Endothelial cell (in vitro differentiated cells): Measurements from ENCODE around the gene KIF3B. TPM values are rescaled to one million over a fixed set of nuclear protein-coding genes. Genes with fewer than 3 reads are reported as not detected.

Source experiments
- DNase-seq: peaks from one replicate; pipeline ENCODE4 v3.0.0; 2021; ENCODE audit warnings: low spot score
- H3K27ac Mint-ChIP-seq: one replicate; pipeline ENCODE4 v1.8.0; 2021; ENCODE audit warnings: mixed read lengths, inconsistent platforms; ENCODE audit not compliant: unreplicated experiment
- H3K27me3 Mint-ChIP-seq: one replicate; pipeline ENCODE4 v1.8.0; 2021; ENCODE audit warnings: mild to moderate bottlenecking, moderate library complexity, mixed read lengths, inconsistent platforms; ENCODE audit not compliant: unreplicated experiment
- H3K36me3 Mint-ChIP-seq: one replicate; pipeline ENCODE4 v1.8.0; 2021; ENCODE audit warnings: mild to moderate bottlenecking, low read depth, mixed read lengths, inconsistent platforms; ENCODE audit not compliant: unreplicated experiment
- H3K4me1 Mint-ChIP-seq: one replicate; pipeline ENCODE4 v1.8.0; 2021; ENCODE audit warnings: mild to moderate bottlenecking, mixed read lengths, inconsistent platforms; ENCODE audit not compliant: unreplicated experiment
- H3K4me3 Mint-ChIP-seq: one replicate; pipeline ENCODE4 v1.8.0; 2021; ENCODE audit warnings: mild to moderate bottlenecking, mixed read lengths, inconsistent platforms; ENCODE audit not compliant: unreplicated experiment
- H3K9me3 Mint-ChIP-seq: one replicate; pipeline ENCODE4 v1.8.0; 2021; ENCODE audit warnings: mixed read lengths, inconsistent platforms; ENCODE audit not compliant: unreplicated experiment
- total RNA-seq: library from RNA; stranded (reverse); fragmentation: NEBNext Ultra II Directional; extraction: Animal tissue kit (Norgen Biotek cat#: 25700); gene quantifications from one replicate; pipeline ENCODE4 v1.2.1, GENCODE V29; 2021; ENCODE audit not compliant: unreplicated experiment
- TF ChIP-seq, protein P1 (sequence below): fragments of 200-600 bp; sonication (generic); IDR thresholded peaks from one replicate; pipeline ENCODE4 v1.5.0; 2021; ENCODE audit warnings: antibody characterized with exemption; ENCODE audit not compliant: unreplicated experiment

The KIF3B gene
- total RNA-seq, 1 donor from 2014 or later: 34.7 TPM

DNA sequence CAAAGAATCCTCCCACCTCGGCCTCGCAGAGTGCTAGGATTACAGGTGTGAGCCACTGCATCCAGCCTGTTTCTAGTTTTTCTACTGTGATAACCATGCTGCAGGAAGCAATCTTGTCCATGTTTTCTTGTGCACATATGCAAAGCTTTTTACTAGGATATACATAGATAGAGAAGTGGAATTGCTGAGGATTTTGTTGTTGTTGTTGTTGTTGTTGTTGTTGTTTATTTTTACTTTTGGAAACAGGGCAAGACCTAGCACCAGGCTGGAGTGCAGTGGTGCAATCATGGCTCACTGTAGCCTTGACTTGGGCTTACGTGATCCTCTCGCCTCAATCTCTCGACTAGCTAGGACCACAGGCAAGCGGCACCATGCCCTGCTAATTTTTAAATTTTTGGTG lies 23.2 kb downstream of the KIF3B start:
- Mint-ChIP-seq H3K4me1 (peaks cover 2% of the 10 kb centered on the region), H3K27ac (no peak overlapping the region), H3K4me3 (no peak overlapping the region), H3K9me3 (no peaks in the 10 kb centered on the region), H3K27me3 (peaks cover 5% of the 10 kb centered on the region), H3K36me3 (peaks cover 4% of the 10 kb centered on the region)
- TF ChIP-seq, protein P1, sequence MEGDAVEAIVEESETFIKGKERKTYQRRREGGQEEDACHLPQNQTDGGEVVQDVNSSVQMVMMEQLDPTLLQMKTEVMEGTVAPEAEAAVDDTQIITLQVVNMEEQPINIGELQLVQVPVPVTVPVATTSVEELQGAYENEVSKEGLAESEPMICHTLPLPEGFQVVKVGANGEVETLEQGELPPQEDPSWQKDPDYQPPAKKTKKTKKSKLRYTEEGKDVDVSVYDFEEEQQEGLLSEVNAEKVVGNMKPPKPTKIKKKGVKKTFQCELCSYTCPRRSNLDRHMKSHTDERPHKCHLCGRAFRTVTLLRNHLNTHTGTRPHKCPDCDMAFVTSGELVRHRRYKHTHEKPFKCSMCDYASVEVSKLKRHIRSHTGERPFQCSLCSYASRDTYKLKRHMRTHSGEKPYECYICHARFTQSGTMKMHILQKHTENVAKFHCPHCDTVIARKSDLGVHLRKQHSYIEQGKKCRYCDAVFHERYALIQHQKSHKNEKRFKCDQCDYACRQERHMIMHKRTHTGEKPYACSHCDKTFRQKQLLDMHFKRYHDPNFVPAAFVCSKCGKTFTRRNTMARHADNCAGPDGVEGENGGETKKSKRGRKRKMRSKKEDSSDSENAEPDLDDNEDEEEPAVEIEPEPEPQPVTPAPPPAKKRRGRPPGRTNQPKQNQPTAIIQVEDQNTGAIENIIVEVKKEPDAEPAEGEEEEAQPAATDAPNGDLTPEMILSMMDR: no peak
- no peak for DNase-seq

DNA sequence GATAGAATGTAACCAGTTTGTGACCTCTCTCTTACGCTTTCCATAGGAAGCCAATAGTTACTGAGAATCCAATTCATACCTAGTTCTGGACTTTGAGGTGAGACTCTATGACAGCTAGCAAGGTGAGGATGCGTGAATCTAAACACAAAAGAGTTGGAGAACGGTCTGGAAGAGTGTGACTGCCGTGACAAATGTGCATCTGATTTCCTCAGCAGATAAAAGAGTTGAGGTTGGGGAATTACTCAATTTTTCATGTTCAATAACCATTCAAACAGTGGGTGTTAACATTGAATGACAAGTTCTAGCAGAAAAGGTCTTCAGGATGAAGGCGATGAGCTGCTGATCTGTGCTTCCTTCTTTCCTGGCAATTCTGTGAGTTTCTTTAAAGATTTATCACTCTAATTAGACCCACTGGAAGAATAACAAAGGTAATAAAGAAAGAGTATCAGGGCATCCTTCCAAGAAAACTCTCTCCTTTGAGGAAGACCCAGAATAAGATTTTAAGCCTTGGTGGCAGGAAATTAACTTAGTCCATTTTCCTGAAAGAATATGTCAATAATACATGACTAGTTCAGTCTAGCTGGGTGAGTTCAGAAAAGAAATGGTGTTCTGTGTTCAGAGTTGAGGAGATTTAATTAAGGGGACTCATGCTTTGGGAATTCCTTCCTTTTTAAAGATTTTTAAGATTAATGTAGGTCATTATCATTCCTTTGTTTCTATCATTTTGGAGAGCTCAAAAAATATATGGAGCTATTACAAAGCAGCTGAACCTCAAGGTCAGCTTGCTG lies 24.5 kb downstream of the KIF3B start:
- peaks cover 2% of the 10 kb centered on the region for H3K4me1 Mint-ChIP-seq
- H3K27ac Mint-ChIP-seq: no peak overlapping the region
- peaks cover 4% of the 10 kb centered on the region for H3K36me3 Mint-ChIP-seq
- H3K27me3 Mint-ChIP-seq: peaks cover 5% of the 10 kb centered on the region
- H3K9me3 Mint-ChIP-seq: no peaks in the 10 kb centered on the region
- DNase-seq: no peak
- no peak overlapping the region for H3K4me3 Mint-ChIP-seq
- TF ChIP-seq, protein P1: no peak

DNA sequence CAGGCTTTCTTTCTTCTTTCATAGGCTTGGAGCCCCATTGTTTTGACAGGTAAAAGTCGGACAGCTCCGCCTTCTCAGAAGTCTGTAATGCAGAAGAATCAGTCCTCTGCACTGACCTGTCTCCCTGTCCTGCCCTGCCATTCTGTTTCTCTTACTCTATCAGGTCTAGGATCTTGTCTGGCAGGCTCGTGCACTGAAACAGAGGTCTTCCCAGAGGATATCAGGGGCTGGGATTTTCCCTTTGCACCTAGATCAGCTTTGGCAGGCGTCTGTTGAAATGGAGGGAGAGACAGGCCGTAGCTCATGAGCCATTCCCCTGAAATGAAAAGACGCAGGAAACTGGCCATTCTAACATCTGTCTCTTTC lies 25.0 kb downstream of the KIF3B start:
- Mint-ChIP-seq H3K4me3 (no peak overlapping the region), H3K4me1 (peaks cover 2% of the 10 kb centered on the region), H3K27me3 (peaks cover 5% of the 10 kb centered on the region), H3K27ac (no peak overlapping the region), H3K36me3 (peaks cover 4% of the 10 kb centered on the region), H3K9me3 (no peaks in the 10 kb centered on the region)
- TF ChIP-seq, protein P1: no peak
- no peak for DNase-seq

DNA sequence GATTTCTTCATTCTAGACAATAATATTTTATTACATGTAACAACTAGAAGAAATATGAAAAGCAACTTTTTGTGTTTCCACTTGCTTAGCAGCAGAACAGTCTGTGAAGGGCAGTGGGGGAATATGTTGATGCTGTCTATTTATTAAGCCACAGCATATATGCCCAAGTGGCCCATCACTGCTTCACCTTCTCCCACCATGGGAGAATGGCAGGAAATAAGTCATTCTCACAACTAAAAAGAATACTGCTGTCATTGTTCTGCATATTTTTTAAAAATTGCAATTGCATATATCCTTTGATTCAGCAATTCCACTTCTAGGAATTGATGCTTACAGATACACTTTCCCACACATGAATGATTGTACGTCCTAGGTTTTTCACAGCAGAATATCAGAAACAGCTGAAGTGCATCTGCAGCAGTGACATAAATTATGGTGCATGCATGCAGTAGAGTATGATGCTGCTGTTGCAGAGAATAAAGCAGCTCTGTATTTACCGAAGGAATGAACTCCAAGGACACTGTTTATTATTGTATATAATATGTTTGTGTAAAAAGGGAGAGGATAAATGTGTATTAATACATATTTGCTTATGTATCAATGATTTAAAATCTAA lies 26.8 kb downstream of the KIF3B start:
- no peak overlapping the region for H3K4me3 Mint-ChIP-seq
- TF ChIP-seq, protein P1: no peak
- no peak overlapping the region for H3K27ac Mint-ChIP-seq
- H3K4me1 Mint-ChIP-seq: peaks cover 2% of the 10 kb centered on the region
- H3K27me3 Mint-ChIP-seq: peaks cover 5% of the 10 kb centered on the region
- peaks cover 4% of the 10 kb centered on the region for H3K36me3 Mint-ChIP-seq
- no peaks in the 10 kb centered on the region for H3K9me3 Mint-ChIP-seq
- no peak for DNase-seq

DNA sequence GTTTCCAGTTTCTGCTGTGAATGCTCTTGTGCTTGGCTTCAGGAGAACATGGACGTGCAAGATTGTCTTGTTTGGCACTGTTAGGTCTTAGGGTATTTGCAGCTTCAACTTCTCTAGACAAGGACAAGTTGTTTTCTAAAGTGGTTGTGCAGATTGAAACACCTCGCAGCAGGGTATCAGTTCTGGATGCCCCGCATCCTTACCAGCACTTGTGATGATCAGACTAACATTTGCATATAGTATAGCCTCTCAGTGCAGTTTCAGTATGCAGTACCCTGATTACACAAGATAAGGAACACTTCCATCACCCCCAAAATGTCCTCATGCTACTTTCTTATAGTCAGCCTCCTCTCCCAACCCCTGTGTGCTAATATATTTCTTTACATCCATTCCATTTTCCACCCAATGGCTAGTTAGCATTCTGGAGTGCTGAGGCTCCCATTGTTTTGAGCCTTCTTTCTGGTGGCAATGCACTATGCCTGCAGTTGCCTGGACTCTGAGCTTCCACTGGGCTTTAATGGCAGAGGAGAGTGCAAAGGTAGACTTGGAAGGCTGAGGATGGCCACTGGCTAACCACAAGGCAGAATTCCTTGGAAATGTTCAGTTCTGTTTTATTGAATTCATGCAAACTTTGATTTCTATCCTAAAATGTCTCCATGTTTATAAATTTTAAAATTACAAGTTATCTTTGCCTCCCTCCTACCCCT lies 35.4 kb downstream of the KIF3B start:
- Mint-ChIP-seq H3K27ac (no peak overlapping the region), H3K27me3 (no peaks in the 10 kb centered on the region), H3K4me3 (no peak overlapping the region), H3K4me1 (peaks cover 7% of the 10 kb centered on the region), H3K9me3 (no peaks in the 10 kb centered on the region), H3K36me3 (peaks cover 31% of the 10 kb centered on the region)
- TF ChIP-seq, protein P1: no peak
- no peak for DNase-seq
